ENCODE measurements around the gene TEX14.

TEX14 gene

DNA sequence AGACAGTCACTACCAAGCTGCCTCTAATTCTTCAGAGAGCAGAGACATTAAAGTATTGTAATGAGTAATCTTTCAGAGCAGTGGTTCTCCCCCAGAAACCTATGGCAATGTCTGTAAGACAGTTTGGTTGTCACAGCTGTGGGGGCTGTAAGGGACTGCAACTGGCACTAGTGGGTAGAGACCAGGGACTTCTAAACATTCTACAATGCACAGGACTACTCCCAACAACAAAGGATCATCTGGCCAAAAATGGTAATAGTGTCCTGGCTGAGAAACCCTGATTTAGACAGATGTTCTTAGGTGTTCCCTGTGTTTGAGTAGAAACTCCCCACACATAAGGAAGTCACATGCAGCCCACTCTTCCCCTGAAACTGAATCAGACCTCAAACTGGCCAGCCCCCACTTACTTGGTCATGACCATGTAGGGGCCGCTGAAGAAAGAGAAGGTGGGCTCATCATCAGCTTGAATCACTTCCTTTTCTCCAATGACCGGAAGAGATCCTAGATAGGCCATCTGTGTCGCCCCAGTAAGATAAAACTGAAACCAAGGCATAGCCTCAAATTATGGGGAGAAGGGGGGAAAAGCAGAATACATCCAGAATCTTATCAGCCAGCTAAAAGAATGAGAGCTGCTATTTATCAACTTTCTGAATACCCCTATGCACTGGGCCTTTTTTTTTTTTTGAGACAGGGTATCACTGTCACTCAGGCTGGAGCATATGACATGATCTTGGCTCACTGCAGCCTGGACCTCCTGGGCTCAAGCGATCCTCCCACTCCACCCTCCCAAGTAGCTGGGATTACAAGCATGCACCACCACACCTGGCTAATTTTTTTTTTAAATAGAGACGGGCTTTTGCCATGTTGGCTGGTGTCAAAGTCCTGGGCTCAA is 75.8 kb downstream of the TEX14 start:
- ATAC-seq (ENCODE audit: insufficient read depth, low read depth) (no peak), DNase-seq (no peak)
- no peaks in the 10 kb centered on the region for H3K36me3 ChIP-seq (ENCODE audit: insufficient read depth, low read length)
- H3K9me3 ChIP-seq (ENCODE audit: insufficient read depth, low read length, severe bottlenecking), result no peaks in the 10 kb centered on the region
- H3K79me2 ChIP-seq (ENCODE audit: insufficient read depth, low read length), result no peaks in the 10 kb centered on the region
- H3K4me2 ChIP-seq (ENCODE audit: insufficient read depth, low read length), result no peak overlapping the region
- H3K4me3 ChIP-seq (ENCODE audit: low read depth in 1 of 2, low read length in 2 of 2), result no peak overlapping the region
- TF ChIP-seq, protein P1, sequence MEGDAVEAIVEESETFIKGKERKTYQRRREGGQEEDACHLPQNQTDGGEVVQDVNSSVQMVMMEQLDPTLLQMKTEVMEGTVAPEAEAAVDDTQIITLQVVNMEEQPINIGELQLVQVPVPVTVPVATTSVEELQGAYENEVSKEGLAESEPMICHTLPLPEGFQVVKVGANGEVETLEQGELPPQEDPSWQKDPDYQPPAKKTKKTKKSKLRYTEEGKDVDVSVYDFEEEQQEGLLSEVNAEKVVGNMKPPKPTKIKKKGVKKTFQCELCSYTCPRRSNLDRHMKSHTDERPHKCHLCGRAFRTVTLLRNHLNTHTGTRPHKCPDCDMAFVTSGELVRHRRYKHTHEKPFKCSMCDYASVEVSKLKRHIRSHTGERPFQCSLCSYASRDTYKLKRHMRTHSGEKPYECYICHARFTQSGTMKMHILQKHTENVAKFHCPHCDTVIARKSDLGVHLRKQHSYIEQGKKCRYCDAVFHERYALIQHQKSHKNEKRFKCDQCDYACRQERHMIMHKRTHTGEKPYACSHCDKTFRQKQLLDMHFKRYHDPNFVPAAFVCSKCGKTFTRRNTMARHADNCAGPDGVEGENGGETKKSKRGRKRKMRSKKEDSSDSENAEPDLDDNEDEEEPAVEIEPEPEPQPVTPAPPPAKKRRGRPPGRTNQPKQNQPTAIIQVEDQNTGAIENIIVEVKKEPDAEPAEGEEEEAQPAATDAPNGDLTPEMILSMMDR (IDR thresholded peaks at IDR 0.05; ENCODE audit: borderline replicate concordance, extremely low read depth, low read length, poor library complexity, severe bottlenecking), result no peak
- TF ChIP-seq EZH2 (IDR thresholded peaks at IDR 0.05; ENCODE audit: borderline replicate concordance, low read depth, low read length, severe bottlenecking), result no peak
- no peaks in the 10 kb centered on the region for H4K20me1 ChIP-seq (ENCODE audit: insufficient read depth, low read length)
- H3K4me1 ChIP-seq (ENCODE audit: insufficient read depth, low read length), result no peaks in the 10 kb centered on the region
- no peak overlapping the region for H2AFZ ChIP-seq (ENCODE audit: low read depth, low read length)
- H3K27ac ChIP-seq (ENCODE audit: low read length), result no peak overlapping the region
- peaks cover 13% of the 10 kb centered on the region for H3K27me3 ChIP-seq (ENCODE audit: insufficient read depth, low read length, poor library complexity)
- no peak overlapping the region for H3K9ac ChIP-seq (ENCODE audit: low read depth, low read length)

DNA sequence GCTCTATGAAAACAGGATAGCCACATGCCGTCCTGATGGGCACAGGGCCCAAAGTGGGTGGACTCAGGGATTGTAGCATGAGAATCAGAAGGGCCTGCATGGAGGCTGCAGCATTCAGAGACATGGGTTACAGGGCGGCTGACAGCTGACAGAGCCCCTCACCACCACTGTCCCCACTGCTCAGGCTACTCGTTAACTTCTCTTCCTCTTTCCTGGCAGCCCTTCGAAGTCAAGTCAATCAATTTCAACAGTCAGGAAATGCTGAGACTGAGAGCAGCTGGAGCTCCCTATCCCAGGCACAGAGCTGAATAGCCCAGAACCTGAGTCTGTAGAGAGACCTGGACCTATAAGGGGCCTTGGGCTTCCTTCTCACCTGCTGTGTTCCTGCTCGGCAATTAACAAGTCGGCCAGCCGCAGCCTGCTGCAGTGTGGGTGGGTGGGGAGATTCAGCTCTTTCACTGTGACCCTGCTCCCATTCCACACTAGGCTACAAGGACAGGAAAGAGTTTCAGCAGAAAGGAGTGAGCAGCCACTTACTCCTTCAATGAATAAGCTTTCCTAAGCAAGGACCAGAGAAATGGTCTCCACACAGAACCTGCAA is 76.9 kb downstream of the TEX14 start:
- TF ChIP-seq, protein P1 (IDR thresholded peaks at IDR 0.05; ENCODE audit: borderline replicate concordance, extremely low read depth, low read length, poor library complexity, severe bottlenecking), result no peak
- no peak for TF ChIP-seq EZH2 (IDR thresholded peaks at IDR 0.05; ENCODE audit: borderline replicate concordance, low read depth, low read length, severe bottlenecking)
- no peaks in the 10 kb centered on the region for H3K4me1 ChIP-seq (ENCODE audit: insufficient read depth, low read length)
- peaks cover 9% of the 10 kb centered on the region for H3K27me3 ChIP-seq (ENCODE audit: insufficient read depth, low read length, poor library complexity)
- H3K27ac ChIP-seq (ENCODE audit: low read length), result no peak overlapping the region
- no peak overlapping the region for H3K4me2 ChIP-seq (ENCODE audit: insufficient read depth, low read length)
- ATAC-seq (ENCODE audit: insufficient read depth, low read depth) (no peak), DNase-seq (no peak)
- H3K79me2 ChIP-seq (ENCODE audit: insufficient read depth, low read length), result no peaks in the 10 kb centered on the region
- H4K20me1 ChIP-seq (ENCODE audit: insufficient read depth, low read length), result no peaks in the 10 kb centered on the region
- H3K9ac ChIP-seq (ENCODE audit: low read depth, low read length), result no peak overlapping the region
- no peaks in the 10 kb centered on the region for H3K36me3 ChIP-seq (ENCODE audit: insufficient read depth, low read length)
- no peak overlapping the region for H3K4me3 ChIP-seq (ENCODE audit: low read depth in 1 of 2, low read length in 2 of 2)
- no peaks in the 10 kb centered on the region for H3K9me3 ChIP-seq (ENCODE audit: insufficient read depth, low read length, severe bottlenecking)
- no peak overlapping the region for H2AFZ ChIP-seq (ENCODE audit: low read depth, low read length)

DNA sequence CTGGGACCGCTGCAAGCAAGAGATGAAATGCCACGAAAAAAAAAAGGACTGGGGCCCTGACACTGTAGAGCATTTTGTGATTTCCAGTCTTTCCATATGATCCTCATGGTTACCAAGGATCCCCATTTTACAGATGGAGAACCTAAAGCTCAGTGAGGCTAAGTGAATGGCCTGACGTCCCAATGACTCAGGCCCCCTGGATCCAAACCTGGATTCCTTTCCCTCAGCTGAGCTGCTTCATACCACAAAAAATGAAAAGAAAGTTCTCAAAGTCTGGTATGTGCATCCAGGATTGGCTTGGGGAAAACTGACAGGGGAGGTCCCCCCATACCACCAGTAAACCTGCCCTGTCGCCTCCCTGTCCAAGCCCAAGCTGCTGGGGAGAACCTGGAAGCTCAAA is 80.5 kb downstream of the TEX14 start:
- Histone ChIP-seq H3K27ac (ENCODE audit: low read length) (no peak overlapping the region), H3K9ac (ENCODE audit: low read depth, low read length) (no peak overlapping the region), H2AFZ (ENCODE audit: low read depth, low read length) (no peak overlapping the region), H4K20me1 (ENCODE audit: insufficient read depth, low read length) (no peaks in the 10 kb centered on the region), H3K4me3 (ENCODE audit: low read depth in 1 of 2, low read length in 2 of 2) (no peak overlapping the region), H3K4me1 (ENCODE audit: insufficient read depth, low read length) (no peaks in the 10 kb centered on the region), H3K4me2 (ENCODE audit: insufficient read depth, low read length) (no peak overlapping the region), H3K9me3 (ENCODE audit: insufficient read depth, low read length, severe bottlenecking) (no peaks in the 10 kb centered on the region), H3K79me2 (ENCODE audit: insufficient read depth, low read length) (no peaks in the 10 kb centered on the region), H3K36me3 (ENCODE audit: insufficient read depth, low read length) (no peaks in the 10 kb centered on the region), H3K27me3 (ENCODE audit: insufficient read depth, low read length, poor library complexity) (peaks cover 9% of the 10 kb centered on the region)
- TF ChIP-seq EZH2 (IDR thresholded peaks at IDR 0.05; ENCODE audit: borderline replicate concordance, low read depth, low read length, severe bottlenecking), result no peak
- TF ChIP-seq, protein P1 (IDR thresholded peaks at IDR 0.05; ENCODE audit: borderline replicate concordance, extremely low read depth, low read length, poor library complexity, severe bottlenecking), result no peak
- no peak for ATAC-seq (ENCODE audit: insufficient read depth, low read depth)
- DNase-seq, result no peak

All from DND-41 (cell line).